ENCODE results near the gene KRT80. TPM values are rescaled to one million over a fixed set of nuclear protein-coding genes. Genes with fewer than 3 reads are reported as not detected.

KRT80 gene
- total and polyA plus RNA-seq, 2 experiments from 2014 or later = not detected

GRCh38 chr12:52208424-52209165 is 16.8 kb upstream of the KRT80 start:
- DNase-seq (ENCODE audit: low read depth in 1 of 2, low spot score in 1 of 2) = no peak
- Histone ChIP-seq H3K27me3 (peaks cover 40% of the 10 kb centered on the region), H3K9me3 (ENCODE audit: low read depth) (no peaks in the 10 kb centered on the region), H3K4me3 (no peak overlapping the region), H3K36me3 (no peaks in the 10 kb centered on the region), H3K27ac (no peak overlapping the region), H3K4me1 (ENCODE audit: low read depth) (no peaks in the 10 kb centered on the region)
- TF ChIP-seq CTCF (IDR thresholded peaks at IDR 0.05; ENCODE audit: low read depth, low read length) = no peak

GRCh38 chr12:52207895-52208294 is 16.1 kb upstream of the KRT80 start:
- Histone ChIP-seq H3K36me3 (no peaks in the 10 kb centered on the region), H3K9me3 (ENCODE audit: low read depth) (no peaks in the 10 kb centered on the region), H3K27ac (no peak overlapping the region), H3K27me3 (peaks cover 40% of the 10 kb centered on the region), H3K4me3 (no peak overlapping the region), H3K4me1 (ENCODE audit: low read depth) (no peaks in the 10 kb centered on the region)
- TF ChIP-seq CTCF (IDR thresholded peaks at IDR 0.05; ENCODE audit: low read depth, low read length) = no peak
- peak in 1 of 2 donors; percentile 76 for DNase-seq (ENCODE audit: low read depth in 1 of 2, low spot score in 1 of 2)

- Histone ChIP-seq H3K27me3 (peaks cover 35% of the 10 kb centered on the region), H3K36me3 (no peaks in the 10 kb centered on the region), H3K9me3 (ENCODE audit: low read depth) (no peaks in the 10 kb centered on the region), H3K4me1 (ENCODE audit: low read depth) (no peaks in the 10 kb centered on the region), H3K27ac (no peak overlapping the region), H3K4me3 (no peak overlapping the region)
- DNase-seq (ENCODE audit: low read depth in 1 of 2, low spot score in 1 of 2) = no peak
- TF ChIP-seq CTCF (IDR thresholded peaks at IDR 0.05; ENCODE audit: low read depth, low read length) = no peak
Observed at GRCh38 chr12:52207106-52207505, 15.3 kb upstream of the KRT80 start.

- DNase-seq (ENCODE audit: low read depth in 1 of 2, low spot score in 1 of 2) = no peak
- H3K36me3 ChIP-seq = no peaks in the 10 kb centered on the region
- H3K27ac ChIP-seq = no peak overlapping the region
- no peak for TF ChIP-seq CTCF (IDR thresholded peaks at IDR 0.05; ENCODE audit: low read depth, low read length)
- no peaks in the 10 kb centered on the region for H3K4me1 ChIP-seq (ENCODE audit: low read depth)
- no peaks in the 10 kb centered on the region for H3K9me3 ChIP-seq (ENCODE audit: low read depth)
- H3K4me3 ChIP-seq = no peak overlapping the region
- H3K27me3 ChIP-seq = peaks cover 35% of the 10 kb centered on the region
Observed at GRCh38 chr12:52206304-52207040, 14.7 kb upstream of the KRT80 start.

GRCh38 chr12:52205612-52206303 is 13.9 kb upstream of the KRT80 start:
- Histone ChIP-seq H3K9me3 (ENCODE audit: low read depth) (no peaks in the 10 kb centered on the region), H3K27me3 (peaks cover 35% of the 10 kb centered on the region), H3K27ac (no peak overlapping the region), H3K4me3 (no peak overlapping the region), H3K36me3 (no peaks in the 10 kb centered on the region), H3K4me1 (ENCODE audit: low read depth) (no peaks in the 10 kb centered on the region)
- no peak for TF ChIP-seq CTCF (IDR thresholded peaks at IDR 0.05; ENCODE audit: low read depth, low read length)
- no peak for DNase-seq (ENCODE audit: low read depth in 1 of 2, low spot score in 1 of 2)

Data from cardiac muscle cell (in vitro differentiated cells and primary cell).